BLaER1 treated with 17β-estradiol and CSF1 and Interleukin-3, amounts not matched to agents 10 nM and 100 nM (cell line): Measurements from ENCODE around the gene TANC2.
"Not testable (repeated sequence)": the region's sequence is repeated elsewhere in the genome, so short reads cannot be mapped to it uniquely, and the experiment has no call there.

Source experiments
- H3K27ac ChIP-seq, 11 experiments: shearing (Covaris generic); formaldehyde crosslinking; 2 replicates each; pipeline ENCODE4 v1.8.1; 2022
- H3K27me3 ChIP-seq, 11 experiments: shearing (Covaris generic); formaldehyde crosslinking; 2 replicates each; pipeline ENCODE4 v1.8.1; 2022
- H3K36me3 ChIP-seq, 11 experiments: shearing (Covaris generic); formaldehyde crosslinking; 2 replicates each; pipeline ENCODE4 v1.8.1; 2022
- H3K4me1 ChIP-seq, 10 experiments: shearing (Covaris generic); formaldehyde crosslinking; 2 replicates each; pipeline ENCODE4 v1.8.1; 2022
- H3K4me2 ChIP-seq, 11 experiments: shearing (Covaris generic); formaldehyde crosslinking; 2 replicates each; pipeline ENCODE4 v1.8.1; 2022
- H3K4me3 ChIP-seq, 10 experiments: shearing (Covaris generic); formaldehyde crosslinking; 2 replicates each; pipeline ENCODE4 v1.8.1; 2022
- H3K9ac ChIP-seq, 11 experiments: shearing (Covaris generic); formaldehyde crosslinking; 2 replicates each; pipeline ENCODE4 v1.8.1; 2022
- H3K9me3 ChIP-seq, 11 experiments: shearing (Covaris generic); formaldehyde crosslinking; replicated peaks in 1 of 11; 2 replicates each; pipeline ENCODE4 v1.8.1; 2022
- H4K20me1 ChIP-seq, 11 experiments: shearing (Covaris generic); formaldehyde crosslinking; 2 replicates each; pipeline ENCODE4 v1.8.1; 2022
- Cebpa-rat ChIP-seq, 11 experiments: shearing (Covaris generic); IDR thresholded peaks; 2 replicates each; pipeline ENCODE4 v1.8.1; 2022

The TANC2 gene

DNA sequence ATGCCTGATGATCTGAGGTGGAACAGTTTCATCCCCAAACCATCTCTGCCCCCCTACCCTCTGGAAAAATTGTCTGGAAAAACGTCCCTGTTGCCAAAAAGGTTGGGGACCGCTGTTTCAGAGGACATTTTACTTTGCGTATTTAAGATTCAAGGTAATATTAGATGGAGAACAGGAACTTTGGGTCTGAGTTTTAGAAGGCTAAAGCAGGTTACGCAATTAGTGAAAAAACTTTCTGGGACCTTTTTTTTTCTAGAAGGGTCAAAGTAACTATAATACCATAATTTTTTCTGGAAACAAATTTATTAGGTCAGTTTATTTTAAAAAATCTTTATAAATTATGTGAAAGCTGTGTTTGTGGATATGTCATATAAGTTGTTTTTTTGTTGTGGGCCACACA, 5.8 kb downstream of the TANC2 start:
- H3K36me3 ChIP-seq = 0 out of 22 replicates have a peak, but pooled peaks cover 0 to 3% (median 0%) of the 10 kb centered on the region in 11 experiments
- H3K4me1 ChIP-seq = peaks cover 15 to 23% (median 18%) of the 10 kb centered on the region in 10 experiments
- TF ChIP-seq Cebpa-rat (IDR thresholded peaks at IDR 0.05) = no peak
- H3K4me2 ChIP-seq = no peak overlapping the region
- H3K27me3 ChIP-seq = no peaks in the 10 kb centered on the region
- H3K27ac ChIP-seq = no peak overlapping the region
- peaks cover 0 to 8% (median 0%) of the 10 kb centered on the region in 11 experiments; a peak in 5 of 22 replicates for H4K20me1 ChIP-seq
- H3K9me3 ChIP-seq = peaks cover 3 to 12% (median 9%) of the 10 kb centered on the region in 11 experiments
- H3K9ac ChIP-seq = no peak overlapping the region
- no peak overlapping the region for H3K4me3 ChIP-seq

DNA sequence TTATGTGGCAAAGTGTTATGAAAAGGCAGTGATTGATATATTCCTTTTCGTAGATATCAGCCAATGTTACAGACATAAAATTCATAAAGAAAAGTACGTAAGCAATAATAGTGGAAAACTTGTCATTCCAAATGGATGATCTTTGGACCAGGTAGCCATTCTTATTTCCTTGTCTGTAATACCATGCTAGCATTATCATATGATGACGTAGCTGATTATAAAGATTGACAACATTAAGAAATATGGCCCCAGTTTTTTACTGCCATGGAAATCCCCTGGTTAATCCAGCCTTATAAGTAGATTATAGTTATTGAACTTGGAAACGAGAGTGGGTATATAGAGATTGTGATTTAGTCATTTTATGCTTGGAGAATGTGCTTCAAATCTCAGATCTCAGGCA, 8.8 kb downstream of the TANC2 start:
- Histone ChIP-seq H3K4me3 (no peak overlapping the region), H3K36me3 (0 out of 22 replicates have a peak, but pooled peaks cover 0 to 4% (median 0%) of the 10 kb centered on the region in 11 experiments), H3K4me2 (no peak overlapping the region), H4K20me1 (no peaks in the 10 kb centered on the region; a peak in 1 of 22 replicates), H3K4me1 (no peaks in the 10 kb centered on the region), H3K9ac (no peak overlapping the region), H3K27me3 (no peaks in the 10 kb centered on the region), H3K27ac (no peak overlapping the region), H3K9me3 (peaks cover 12 to 29% (median 21%) of the 10 kb centered on the region in 11 experiments)
- no peak for TF ChIP-seq Cebpa-rat (IDR thresholded peaks at IDR 0.05)

- no peaks in the 10 kb centered on the region for H3K4me1 ChIP-seq
- no peak overlapping the region for H3K4me3 ChIP-seq
- H3K27me3 ChIP-seq = no peaks in the 10 kb centered on the region
- no peak overlapping the region for H3K27ac ChIP-seq
- no peak overlapping the region for H3K4me2 ChIP-seq
- peaks cover 12 to 29% (median 21%) of the 10 kb centered on the region in 11 experiments for H3K9me3 ChIP-seq
- no peak overlapping the region for H3K9ac ChIP-seq
- TF ChIP-seq Cebpa-rat (IDR thresholded peaks at IDR 0.05) = no peak
- no peaks in the 10 kb centered on the region; a peak in 1 of 22 replicates for H4K20me1 ChIP-seq
- H3K36me3 ChIP-seq = 0 out of 22 replicates have a peak, but pooled peaks cover 0 to 4% (median 0%) of the 10 kb centered on the region in 11 experiments
Measured at GRCh38 chr17:62975206-62975605, 9.2 kb downstream of the TANC2 start.

- peaks cover 13 to 29% (median 19%) of the 10 kb centered on the region in 11 experiments for H3K9me3 ChIP-seq
- not testable (repeated sequence) for H4K20me1 ChIP-seq, H3K9ac ChIP-seq, H3K36me3 ChIP-seq, H3K4me2 ChIP-seq, H3K27me3 ChIP-seq, H3K4me3 ChIP-seq, H3K4me1 ChIP-seq, H3K27ac ChIP-seq
Measured at GRCh38 chr17:62976643-62977231, 10.7 kb downstream of the TANC2 start.

GRCh38 chr17:62980842-62981241, 14.8 kb downstream of the TANC2 start:
- H3K36me3 ChIP-seq = 0 out of 22 replicates have a peak, but pooled peaks cover 0 to 4% (median 0%) of the 10 kb centered on the region in 11 experiments
- peaks cover 52 to 67% (median 58%) of the 10 kb centered on the region in 11 experiments for H3K9me3 ChIP-seq

DNA sequence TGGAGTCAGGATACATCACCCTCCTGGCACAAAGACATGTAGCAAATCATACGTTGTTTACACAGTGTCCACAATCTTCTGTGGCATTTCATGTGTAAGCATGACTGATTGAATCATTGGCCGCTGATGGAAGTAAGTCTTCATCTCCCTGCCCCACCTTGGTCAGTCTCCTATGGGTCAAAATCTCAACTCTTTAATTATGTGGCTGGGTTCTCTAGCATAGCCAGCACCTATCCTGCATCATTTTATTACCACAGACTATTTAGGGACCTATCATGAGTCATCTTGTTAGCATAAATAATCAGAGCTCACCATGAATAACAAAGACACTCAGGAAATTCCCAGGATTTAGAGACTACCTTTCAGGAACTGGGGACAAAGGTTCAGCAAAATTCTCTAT, 15.9 kb downstream of the TANC2 start:
- Histone ChIP-seq H3K4me2 (no peak overlapping the region), H3K27me3 (no peaks in the 10 kb centered on the region), H4K20me1 (peaks cover 0 to 8% (median 0%) of the 10 kb centered on the region in 11 experiments; a peak in 3 of 22 replicates), H3K36me3 (peaks cover 0 to 6% (median 0%) of the 10 kb centered on the region in 11 experiments; a peak in 3 of 22 replicates), H3K4me3 (no peak overlapping the region), H3K4me1 (no peaks in the 10 kb centered on the region), H3K9me3 (peaks cover 48 to 64% (median 59%) of the 10 kb centered on the region in 11 experiments), H3K27ac (no peak overlapping the region), H3K9ac (no peak overlapping the region)
- no peak for TF ChIP-seq Cebpa-rat (IDR thresholded peaks at IDR 0.05)

More at GRCh38 chr17:62980842-62981241, 14.8 kb downstream of the TANC2 start:
- no peaks in the 10 kb centered on the region for H3K4me1 ChIP-seq
- H3K27ac ChIP-seq = no peak overlapping the region
- no peak overlapping the region for H3K4me3 ChIP-seq
- TF ChIP-seq Cebpa-rat (IDR thresholded peaks at IDR 0.05) = no peak
- H3K27me3 ChIP-seq = no peaks in the 10 kb centered on the region
- H3K9ac ChIP-seq = no peak overlapping the region
- H4K20me1 ChIP-seq = no peaks in the 10 kb centered on the region; a peak in 1 of 22 replicates
- no peak overlapping the region for H3K4me2 ChIP-seq

GRCh38 chr17:62984801-62985200, 18.8 kb downstream of the TANC2 start:
- H3K4me2 ChIP-seq = no peak overlapping the region
- no peak overlapping the region for H3K4me3 ChIP-seq
- H3K27me3 ChIP-seq = no peaks in the 10 kb centered on the region
- no peak for TF ChIP-seq Cebpa-rat (IDR thresholded peaks at IDR 0.05)
- H3K27ac ChIP-seq = no peak overlapping the region
- peaks cover 0 to 6% (median 0%) of the 10 kb centered on the region in 11 experiments; a peak in 3 of 22 replicates for H3K36me3 ChIP-seq
- H3K9ac ChIP-seq = no peak overlapping the region
- H4K20me1 ChIP-seq = peaks cover 0 to 17% (median 0%) of the 10 kb centered on the region in 11 experiments; a peak in 4 of 22 replicates
- H3K4me1 ChIP-seq = no peaks in the 10 kb centered on the region
- H3K9me3 ChIP-seq = peaks cover 40 to 54% (median 50%) of the 10 kb centered on the region in 11 experiments

- Histone ChIP-seq H3K9ac (no peak overlapping the region), H3K4me3 (no peak overlapping the region), H3K9me3 (peaks cover 40 to 54% (median 49%) of the 10 kb centered on the region in 11 experiments), H4K20me1 (peaks cover 0 to 17% (median 0%) of the 10 kb centered on the region in 11 experiments; a peak in 4 of 22 replicates), H3K4me2 (no peak overlapping the region), H3K36me3 (peaks cover 0 to 6% (median 0%) of the 10 kb centered on the region in 11 experiments; a peak in 3 of 22 replicates), H3K4me1 (no peaks in the 10 kb centered on the region), H3K27me3 (no peaks in the 10 kb centered on the region), H3K27ac (no peak overlapping the region)
- TF ChIP-seq Cebpa-rat (IDR thresholded peaks at IDR 0.05) = no peak
Measured at GRCh38 chr17:62986549-62986948, 20.5 kb downstream of the TANC2 start.

- no peak overlapping the region for H3K9ac ChIP-seq
- H3K4me2 ChIP-seq = no peak overlapping the region
- no peak overlapping the region for H3K4me3 ChIP-seq
- no peak overlapping the region for H3K27ac ChIP-seq
- peaks cover 40 to 49% (median 45%) of the 10 kb centered on the region in 11 experiments for H3K9me3 ChIP-seq
- no peak for TF ChIP-seq Cebpa-rat (IDR thresholded peaks at IDR 0.05)
- no peaks in the 10 kb centered on the region for H3K4me1 ChIP-seq
- H3K27me3 ChIP-seq = no peaks in the 10 kb centered on the region
- H3K36me3 ChIP-seq = peaks cover 0 to 6% (median 0%) of the 10 kb centered on the region in 11 experiments; a peak in 3 of 22 replicates
- H4K20me1 ChIP-seq = peaks cover 0 to 17% (median 0%) of the 10 kb centered on the region in 11 experiments; a peak in 4 of 22 replicates
Measured at GRCh38 chr17:62987136-62987535, 21.1 kb downstream of the TANC2 start.
